Karpas-422 (cell line): ENCODE data around the gene ZNF516. TPM values are rescaled to one million over a fixed set of nuclear protein-coding genes. Genes with fewer than 3 reads are reported as not detected.

ENCODE experiments used
- DNase-seq: peaks from one replicate; pipeline ENCODE4 v3.0.0-alpha.2; 2015
- H2AFZ ChIP-seq: fragments of 200-600 bp; sonication (generic); 2 replicates; pipeline ENCODE4 v1.6.1; 2014; ENCODE audit warnings: antibody characterized with exemption, low read length, mixed read lengths
- H3K27ac ChIP-seq: fragments of 200-600 bp; sonication (generic); 2 replicates; pipeline ENCODE4 v1.5.1; 2014; ENCODE audit warnings: mild to moderate bottlenecking, low read length, moderate library complexity
- H3K27me3 ChIP-seq: fragments of 200-600 bp; sonication (generic); 2 replicates; pipeline ENCODE4 v1.6.1; 2014; ENCODE audit warnings: low read length, mixed read lengths
- H3K36me3 ChIP-seq: fragments of 200-600 bp; sonication (generic); 2 replicates; pipeline ENCODE4 v1.6.1; 2014; ENCODE audit warnings: low read length, mixed read lengths; ENCODE audit not compliant: insufficient read depth
- H3K4me1 ChIP-seq: fragments of 200-600 bp; sonication (generic); 2 replicates; pipeline ENCODE4 v1.6.1; 2014; ENCODE audit warnings: mild to moderate bottlenecking, low read length, mixed read lengths
- H3K4me2 ChIP-seq: fragments of 200-600 bp; sonication (generic); 2 replicates; pipeline ENCODE4 v1.6.1; 2014; ENCODE audit warnings: low read length, low read depth, mild to moderate bottlenecking; ENCODE audit not compliant: poor library complexity, severe bottlenecking
- H3K4me3 ChIP-seq: fragments of 200-600 bp; sonication (generic); 2 replicates; pipeline ENCODE4 v1.5.1; 2014; ENCODE audit warnings: mild to moderate bottlenecking, antibody characterized with exemption, low read length, mixed read lengths
- H3K79me2 ChIP-seq: fragments of 200-600 bp; sonication (generic); 2 replicates; pipeline ENCODE4 v1.6.1; 2014; ENCODE audit warnings: mild to moderate bottlenecking, low read length, mixed read lengths
- H3K9ac ChIP-seq: fragments of 200-600 bp; sonication (generic); 2 replicates; pipeline ENCODE4 v1.6.0; 2014; ENCODE audit warnings: low read length
- H3K9me2 ChIP-seq: fragments of 200-600 bp; sonication (generic), shearing (Covaris generic); replicated peaks from 2 replicates; pipeline ENCODE4 v1.6.0; 2014; ENCODE audit warnings: mild to moderate bottlenecking, low read length, moderate library complexity; ENCODE audit not compliant: insufficient read depth
- H3K9me3 ChIP-seq: fragments of 300-700, 200-600 bp; sonication (generic); 2 replicates; pipeline ENCODE4 v1.6.1; 2014; ENCODE audit warnings: low read length, mixed read lengths
- H4K20me1 ChIP-seq: fragments of 200-600 bp; sonication (generic); 2 replicates; pipeline ENCODE4 v1.6.1; 2014; ENCODE audit warnings: mild to moderate bottlenecking, antibody characterized with exemption, low read length, low read depth; ENCODE audit not compliant: insufficient read depth
- total RNA-seq: library from RNA; depleted of rRNA; stranded (reverse); fragments of >200 nt; shearing (Covaris generic); gene quantifications from 2 replicates; pipeline ENCODE4 v1.2.3, GENCODE V29; 2014; ENCODE audit warnings: low replicate concordance

Gene ZNF516
- total RNA-seq, 1 experiment from 2014 or later, result 41.0 TPM

DNA sequence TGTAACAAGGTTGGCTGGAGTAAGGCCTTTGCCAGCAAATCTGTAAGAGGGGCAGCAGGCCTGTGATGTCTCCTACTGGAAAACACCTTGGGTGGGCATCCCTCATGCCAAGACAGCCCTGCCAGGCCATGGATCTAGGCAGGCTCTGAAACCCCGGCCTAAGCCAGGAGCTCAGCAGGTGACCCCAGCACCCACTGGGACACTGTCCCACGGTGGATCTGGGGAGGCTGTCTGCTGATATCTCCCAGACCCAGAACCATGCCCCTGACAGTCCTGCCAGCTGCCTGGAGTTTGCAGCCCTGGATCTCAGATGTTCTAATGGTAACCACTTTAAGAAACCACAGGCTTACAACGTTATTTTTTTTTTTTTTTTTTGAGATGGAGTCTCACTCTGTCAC, 117.7 kb downstream of the ZNF516 start:
- Histone ChIP-seq H3K9me3 (no peaks in the 10 kb centered on the region), H3K4me3 (no peak overlapping the region), H3K79me2 (peaks cover 89% of the 10 kb centered on the region), H3K4me1 (no peaks in the 10 kb centered on the region), H4K20me1 (peaks cover 55% of the 10 kb centered on the region), H3K4me2 (no peak overlapping the region), H2AFZ (no peak overlapping the region), H3K27me3 (no peaks in the 10 kb centered on the region), H3K27ac (no peak overlapping the region), H3K9ac (no peak overlapping the region), H3K9me2 (no peaks in the 10 kb centered on the region), H3K36me3 (peaks cover 16% of the 10 kb centered on the region)
- DNase-seq, result no peak

DNA sequence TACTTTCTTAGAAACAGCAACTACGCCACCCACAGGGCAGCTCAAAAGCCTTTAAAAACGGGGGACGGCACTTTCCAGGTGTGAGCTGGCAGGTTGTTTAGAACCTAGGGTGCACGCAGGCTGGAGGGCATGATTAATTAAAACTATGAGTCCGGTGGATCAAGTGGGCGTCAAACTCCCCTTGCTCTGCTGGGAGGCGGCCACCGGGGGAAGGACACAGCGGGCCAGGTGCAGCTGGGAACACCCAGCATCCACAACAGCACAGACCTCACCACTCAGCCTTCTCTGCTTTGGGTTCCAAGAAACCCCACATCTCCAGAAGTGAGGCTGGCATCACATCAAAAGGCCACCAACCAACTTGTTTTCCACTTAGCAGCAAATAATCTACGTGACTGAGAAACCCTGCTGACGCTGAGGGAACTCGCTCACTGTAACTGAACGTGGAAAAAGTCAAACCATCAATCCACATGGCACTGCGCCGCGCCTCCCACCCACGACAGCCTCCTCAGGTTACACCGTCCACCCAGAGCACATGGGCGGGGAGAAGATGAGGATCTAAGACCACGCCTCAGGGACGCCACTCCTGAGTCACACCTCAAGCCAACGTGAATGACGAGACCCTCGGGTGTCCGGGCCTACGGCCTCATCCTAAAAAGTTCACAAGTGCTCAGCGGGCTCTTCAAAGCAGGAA, 118.2 kb downstream of the ZNF516 start:
- Histone ChIP-seq H3K9ac (no peak overlapping the region), H3K27ac (no peak overlapping the region), H3K36me3 (peaks cover 21% of the 10 kb centered on the region), H3K79me2 (peaks cover 91% of the 10 kb centered on the region), H3K27me3 (no peaks in the 10 kb centered on the region), H4K20me1 (peaks cover 58% of the 10 kb centered on the region), H3K9me2 (no peaks in the 10 kb centered on the region), H2AFZ (no peak overlapping the region), H3K4me3 (no peak overlapping the region), H3K4me2 (no peak overlapping the region), H3K4me1 (no peaks in the 10 kb centered on the region), H3K9me3 (no peaks in the 10 kb centered on the region)
- no peak for DNase-seq

DNA sequence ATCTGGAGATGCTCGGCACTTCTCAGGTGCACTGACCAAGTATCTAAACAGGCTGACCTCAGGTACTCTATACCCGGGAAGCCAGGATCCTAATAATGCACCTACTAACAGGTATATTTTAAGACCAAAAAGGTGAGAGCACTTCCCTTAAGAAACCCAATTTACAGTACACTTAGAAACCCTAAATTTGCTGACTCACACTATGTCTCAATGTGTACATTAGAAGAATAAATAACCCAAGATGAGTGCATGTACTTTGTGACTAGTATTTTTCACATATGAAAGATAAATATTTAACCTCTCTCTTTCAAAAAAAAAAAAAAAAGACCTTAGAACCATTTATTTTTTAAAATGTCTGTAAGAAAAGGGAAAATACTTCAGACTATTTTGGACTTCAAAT, 118.8 kb downstream of the ZNF516 start:
- no peak overlapping the region for H3K9ac ChIP-seq
- no peak overlapping the region for H3K27ac ChIP-seq
- H3K36me3 ChIP-seq, result peaks cover 24% of the 10 kb centered on the region
- H4K20me1 ChIP-seq, result peaks cover 58% of the 10 kb centered on the region
- H3K9me2 ChIP-seq, result no peaks in the 10 kb centered on the region
- H3K79me2 ChIP-seq, result peaks cover 92% of the 10 kb centered on the region
- no peak overlapping the region for H3K4me2 ChIP-seq
- H3K4me3 ChIP-seq, result no peak overlapping the region
- H2AFZ ChIP-seq, result no peak overlapping the region
- H3K4me1 ChIP-seq, result no peaks in the 10 kb centered on the region
- no peaks in the 10 kb centered on the region for H3K27me3 ChIP-seq
- no peak for DNase-seq
- H3K9me3 ChIP-seq, result no peaks in the 10 kb centered on the region

DNA sequence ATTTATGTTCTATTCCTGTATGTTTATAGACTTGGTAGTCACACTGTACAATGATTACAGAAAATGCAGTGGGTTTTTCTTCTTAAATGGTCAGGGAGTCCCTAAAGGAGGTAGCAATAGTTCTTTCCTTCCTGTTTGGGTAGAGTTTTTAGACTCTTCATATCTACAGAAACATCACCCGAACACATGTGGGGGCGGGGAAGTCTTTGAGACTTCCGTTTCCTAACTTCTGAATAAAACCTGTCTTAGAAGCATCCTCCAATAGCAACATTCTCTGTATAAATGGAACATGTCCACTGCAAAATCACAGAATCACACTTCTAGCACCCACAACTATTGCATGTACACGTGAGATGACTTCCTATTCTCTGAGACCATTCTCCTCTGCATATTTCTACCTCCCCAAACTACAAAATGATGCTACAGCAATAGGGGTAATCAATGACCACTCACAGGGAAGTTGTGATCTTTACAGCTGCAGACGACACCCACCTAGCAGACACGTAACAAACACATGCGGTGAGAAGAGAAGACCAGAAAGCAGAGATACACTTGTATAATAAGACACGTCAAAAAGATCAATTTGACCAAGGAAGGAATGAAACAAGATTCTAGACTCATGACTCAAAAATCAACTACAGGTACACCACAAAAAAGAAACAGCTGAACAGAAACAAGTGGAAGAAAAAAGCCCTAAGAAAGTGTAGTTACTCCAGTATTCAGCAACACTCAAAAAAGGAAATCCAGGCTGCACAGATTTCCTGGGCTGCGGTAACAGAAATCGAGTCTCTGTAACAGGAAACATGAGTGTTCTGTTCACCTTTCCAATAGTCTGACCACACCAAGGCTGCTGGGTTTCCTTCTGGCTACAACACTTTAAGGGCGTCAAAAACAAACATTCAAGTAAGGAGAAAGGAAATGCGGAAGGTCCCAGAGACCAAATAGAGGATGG, 120.4 kb downstream of the ZNF516 start:
- Histone ChIP-seq H3K9ac (no peak overlapping the region), H3K4me3 (no peak overlapping the region), H3K79me2 (peaks cover 85% of the 10 kb centered on the region), H3K9me2 (no peaks in the 10 kb centered on the region), H3K4me1 (no peaks in the 10 kb centered on the region), H3K27me3 (no peaks in the 10 kb centered on the region), H4K20me1 (peaks cover 48% of the 10 kb centered on the region), H2AFZ (no peak overlapping the region), H3K4me2 (no peak overlapping the region), H3K27ac (no peak overlapping the region), H3K36me3 (peaks cover 28% of the 10 kb centered on the region; the same call in 1 of the 2 replicates), H3K9me3 (no peaks in the 10 kb centered on the region)
- DNase-seq, result no peak

DNA sequence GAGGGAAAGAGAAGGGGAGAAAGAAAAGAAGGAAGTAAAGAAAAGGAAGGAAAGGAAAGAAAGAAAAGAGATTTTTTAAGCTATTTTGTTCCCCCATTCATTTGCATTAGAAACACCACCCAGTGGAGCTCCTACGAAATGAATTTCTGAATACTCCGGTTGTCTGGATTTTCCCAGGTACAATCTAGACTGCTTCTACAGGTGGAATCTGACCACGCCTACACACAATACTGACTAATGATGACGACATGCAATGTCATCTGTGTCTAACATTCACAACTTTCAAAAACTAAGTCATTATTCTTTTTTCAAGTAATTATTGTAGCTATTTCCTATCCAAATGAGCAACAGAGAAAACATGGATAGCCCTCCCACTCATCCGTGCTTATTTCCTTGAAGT, 121.7 kb downstream of the ZNF516 start:
- H3K4me2 ChIP-seq, result no peak overlapping the region
- H3K4me3 ChIP-seq, result no peak overlapping the region
- H3K9me2 ChIP-seq, result no peaks in the 10 kb centered on the region
- no peaks in the 10 kb centered on the region for H3K27me3 ChIP-seq
- H4K20me1 ChIP-seq, result peaks cover 46% of the 10 kb centered on the region
- H3K9ac ChIP-seq, result no peak overlapping the region
- no peaks in the 10 kb centered on the region for H3K4me1 ChIP-seq
- no peak for DNase-seq
- peaks cover 85% of the 10 kb centered on the region for H3K79me2 ChIP-seq
- H3K9me3 ChIP-seq, result no peaks in the 10 kb centered on the region
- H3K27ac ChIP-seq, result no peak overlapping the region
- H3K36me3 ChIP-seq, result peaks cover 24% of the 10 kb centered on the region; the same call in 1 of the 2 replicates
- H2AFZ ChIP-seq, result no peak overlapping the region

DNA sequence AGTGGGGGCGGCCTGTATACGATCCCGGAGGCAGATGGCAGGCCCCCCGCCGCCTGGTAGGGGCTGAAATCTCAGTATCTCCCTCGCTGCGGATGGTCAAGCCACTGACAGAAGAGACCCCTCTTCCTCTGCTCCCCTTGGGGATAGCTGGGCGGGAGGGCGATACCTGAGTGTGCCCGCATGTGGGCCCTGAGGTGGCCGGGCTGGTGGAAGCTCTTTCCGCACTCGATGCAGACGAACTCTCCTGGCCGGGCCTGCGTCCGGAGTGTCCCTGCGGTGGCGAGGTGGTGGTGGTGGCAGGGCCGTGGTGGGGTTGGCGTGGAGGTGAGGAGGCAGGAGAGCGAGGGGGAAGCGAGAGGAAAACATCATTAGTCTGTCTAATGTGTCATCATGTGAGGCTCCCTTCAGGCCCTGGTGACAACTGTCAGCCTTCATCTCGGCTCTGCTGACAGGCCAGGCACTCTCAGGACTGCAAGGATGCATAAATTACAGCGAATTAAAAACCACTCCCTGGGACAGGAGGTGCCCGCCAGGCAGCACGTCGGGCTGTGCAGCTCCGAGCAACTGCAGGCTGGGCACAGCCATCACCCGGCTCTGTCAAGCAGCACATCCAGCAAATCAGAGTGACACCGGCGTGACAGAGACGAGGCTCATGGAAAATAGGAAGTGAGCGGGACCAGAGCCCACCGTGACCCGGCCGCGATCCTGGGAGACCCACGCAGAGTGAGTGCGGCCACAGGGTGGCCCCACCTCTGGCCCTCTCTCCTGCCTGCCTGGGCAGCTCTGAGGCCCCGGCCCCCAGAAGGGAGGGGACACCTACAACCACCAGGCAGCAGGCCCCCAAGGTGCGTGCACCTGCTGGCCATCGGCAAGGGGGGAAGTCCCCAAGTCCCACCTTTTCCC, 123.5 kb downstream of the ZNF516 start:
- Histone ChIP-seq H3K27ac (no peak overlapping the region), H3K9ac (no peak overlapping the region), H4K20me1 (peaks cover 46% of the 10 kb centered on the region), H3K4me2 (no peak overlapping the region), H3K4me3 (no peak overlapping the region), H3K9me3 (no peaks in the 10 kb centered on the region), H3K9me2 (no peaks in the 10 kb centered on the region), H3K79me2 (peaks cover 90% of the 10 kb centered on the region), H3K4me1 (no peaks in the 10 kb centered on the region), H2AFZ (no peak overlapping the region), H3K27me3 (no peaks in the 10 kb centered on the region), H3K36me3 (peaks cover 23% of the 10 kb centered on the region; the same call in 1 of the 2 replicates)
- DNase-seq, result no peak

DNA sequence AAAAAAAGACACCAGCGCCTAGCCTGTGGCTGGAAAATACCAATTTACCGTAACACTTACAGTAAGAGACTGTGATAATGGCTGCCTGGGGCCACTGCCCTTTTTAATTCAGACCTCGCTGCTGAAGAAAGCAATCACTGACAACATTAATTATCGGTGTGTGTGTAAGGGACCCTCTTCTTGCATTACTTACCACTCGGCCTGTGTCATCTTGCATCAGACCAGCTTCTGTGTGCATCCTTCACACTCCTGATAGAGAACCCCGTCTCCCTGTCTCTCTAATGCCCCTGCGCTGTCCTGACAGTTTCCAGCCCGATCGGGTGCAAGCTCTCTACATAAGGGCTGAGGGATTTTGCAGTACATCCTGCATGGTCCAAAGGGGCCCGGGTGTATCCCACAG, 124.4 kb downstream of the ZNF516 start:
- Histone ChIP-seq H3K27me3 (no peaks in the 10 kb centered on the region), H3K79me2 (peaks cover 90% of the 10 kb centered on the region), H3K4me2 (no peak overlapping the region), H3K4me1 (peaks cover 3% of the 10 kb centered on the region), H3K36me3 (peaks cover 28% of the 10 kb centered on the region; the same call in 1 of the 2 replicates), H3K9ac (no peak overlapping the region), H4K20me1 (peaks cover 40% of the 10 kb centered on the region), H3K27ac (no peak overlapping the region), H3K9me3 (no peaks in the 10 kb centered on the region), H3K9me2 (no peaks in the 10 kb centered on the region), H2AFZ (no peak overlapping the region), H3K4me3 (no peak overlapping the region)
- no peak for DNase-seq
